ENCODE measurements around the gene OR2A25. TPM values are rescaled to one million over a fixed set of nuclear protein-coding genes. Genes with fewer than 3 reads are reported as not detected.
"Not testable (repeated sequence)": the region's sequence is repeated elsewhere in the genome, so short reads cannot be mapped to it uniquely, and the experiment has no call there.

OR2A25 gene
- total RNA-seq, result not detected

GRCh38 chr7:144069511-144069910 is at the start of gene OR2A25:
Gene OR2A25, plus strand, starts transcription at chr7:144069811. Its CDS starts 4,409 bp downstream, at chr7:144074220.
- no peak for DNase-seq

GRCh38 chr7:144020340-144020739 is 49.3 kb upstream of the OR2A25 start:
- no peak for DNase-seq

GRCh38 chr7:144022169-144022568 is 47.4 kb upstream of the OR2A25 start:
- DNase-seq, result no peak

- no peak for DNase-seq
These were observed 46.3 kb upstream of the OR2A25 start for GRCh38 chr7:144023171-144023827.

- DNase-seq, result no peak
These were observed 45.4 kb upstream of the OR2A25 start for GRCh38 chr7:144024213-144024612.

GRCh38 chr7:144026203-144026883 is 43.3 kb upstream of the OR2A25 start:
- no peak for DNase-seq

GRCh38 chr7:144027070-144027469 is 42.5 kb upstream of the OR2A25 start:
- no peak for DNase-seq

GRCh38 chr7:144027974-144028373 is 41.6 kb upstream of the OR2A25 start:
- no peak for DNase-seq

GRCh38 chr7:144028547-144028946 is 41.1 kb upstream of the OR2A25 start:
- no peak for DNase-seq

- no peak for DNase-seq
These were observed 37.1 kb upstream of the OR2A25 start for GRCh38 chr7:144032516-144032915.

GRCh38 chr7:144032985-144033709 is 36.5 kb upstream of the OR2A25 start:
- no peak for DNase-seq

- DNase-seq, result no peak
These were observed 34.2 kb upstream of the OR2A25 start for GRCh38 chr7:144035385-144035784.

- DNase-seq, result no peak
These were observed 33.2 kb upstream of the OR2A25 start for GRCh38 chr7:144036302-144036885.

- no peak for DNase-seq
These were observed 32.1 kb upstream of the OR2A25 start for GRCh38 chr7:144037414-144038035.

- no peak for DNase-seq
These were observed 30.7 kb upstream of the OR2A25 start for GRCh38 chr7:144038887-144039286.

GRCh38 chr7:144048648-144049047 is 21.0 kb upstream of the OR2A25 start, which contains the start of gene OR2A5:
Gene OR2A5, plus strand, starts transcription at chr7:144048948. Its CDS starts 1,454 bp downstream, at chr7:144050402.
- no peak for DNase-seq

- no peak for DNase-seq
These were observed 20.1 kb upstream of the OR2A25 start for GRCh38 chr7:144049491-144049890.

- no peak for DNase-seq
These were observed 19.5 kb upstream of the OR2A25 start for GRCh38 chr7:144050093-144050492.

- DNase-seq, result not testable (repeated sequence)
These were observed 18.7 kb upstream of the OR2A25 start for GRCh38 chr7:144050884-144051283.

- no peak for DNase-seq
These were observed 11.7 kb upstream of the OR2A25 start for GRCh38 chr7:144057954-144058353.

- no peak for DNase-seq
These were observed 5.9 kb upstream of the OR2A25 start for GRCh38 chr7:144063710-144064109.

GRCh38 chr7:144069953-144070352 is 342 bp downstream of the OR2A25 start:
- DNase-seq, result no peak

- no peak for DNase-seq
These were observed 4.8 kb downstream of the OR2A25 start for GRCh38 chr7:144074374-144074773.
